NCI-H69 (cell line): ENCODE measurements around the gene COA6.
"Not testable (repeated sequence)": the region's sequence is repeated elsewhere in the genome, so short reads cannot be mapped to it uniquely, and the experiment has no call there.

ENCODE experiments used
- DNase-seq: peaks from one replicate; lab custom pipeline; 2025; lab: John Stamatoyannopoulos, UW

Gene COA6

GRCh38 chr1:234369784-234370183 lies 3.5 kb upstream of the COA6 start:
- peak; percentile 21 for DNase-seq

- DNase-seq: peak; percentile 24
These were observed 1.8 kb upstream of the COA6 start for GRCh38 chr1:234371414-234371813.

GRCh38 chr1:234372011-234372757 lies 1.1 kb upstream of the COA6 start:
- peak; percentile 17 for DNase-seq

- DNase-seq: no peak
These were observed 651 bp downstream of the COA6 start for GRCh38 chr1:234373959-234374254.

GRCh38 chr1:234375672-234376071 lies 2.4 kb downstream of the COA6 start:
- no peak for DNase-seq

- not testable (repeated sequence) for DNase-seq
These were observed 6.4 kb downstream of the COA6 start for GRCh38 chr1:234379591-234380109.

GRCh38 chr1:234381699-234382555 lies 8.7 kb downstream of the COA6 start:
- DNase-seq: no peak

GRCh38 chr1:234386122-234386521 lies 12.9 kb downstream of the COA6 start:
- DNase-seq: no peak

GRCh38 chr1:234388094-234388493 lies 14.8 kb downstream of the COA6 start:
- no peak for DNase-seq

- DNase-seq: no peak
These were observed 19.9 kb downstream of the COA6 start for GRCh38 chr1:234393190-234393589.

GRCh38 chr1:234395297-234395696 lies 22.0 kb downstream of the COA6 start:
- no peak for DNase-seq

- no peak for DNase-seq
These were observed 22.8 kb downstream of the COA6 start for GRCh38 chr1:234396092-234396491.

- DNase-seq: no peak
These were observed 23.6 kb downstream of the COA6 start for GRCh38 chr1:234396871-234397270.

GRCh38 chr1:234397732-234398131 lies 24.5 kb downstream of the COA6 start:
- DNase-seq: no peak

- DNase-seq: no peak
These were observed 25.7 kb downstream of the COA6 start for GRCh38 chr1:234398849-234399381.

GRCh38 chr1:234399515-234399914 lies 26.3 kb downstream of the COA6 start:
- DNase-seq: not testable (repeated sequence)

GRCh38 chr1:234400773-234401172 lies 27.5 kb downstream of the COA6 start:
- no peak for DNase-seq

GRCh38 chr1:234401658-234402057 lies 28.4 kb downstream of the COA6 start:
- no peak for DNase-seq

GRCh38 chr1:234402939-234403338 lies 29.7 kb downstream of the COA6 start:
- no peak for DNase-seq

GRCh38 chr1:234405676-234406075 lies 32.4 kb downstream of the COA6 start:
- no peak for DNase-seq

- DNase-seq: no peak
These were observed 33.6 kb downstream of the COA6 start for GRCh38 chr1:234406871-234407270.

- no peak for DNase-seq
These were observed 35.5 kb downstream of the COA6 start for GRCh38 chr1:234408757-234409156.

GRCh38 chr1:234409328-234409727 lies 36.1 kb downstream of the COA6 start:
- no peak for DNase-seq
